Heart left ventricle (tissue), 16 donors: ENCODE data around the gene GHR. TPM values are rescaled to one million over a fixed set of nuclear protein-coding genes. Genes with fewer than 3 reads are reported as not detected.

Source experiments
- ATAC-seq, 4 donors: fragments of 200-7000 bp; cut with Tn5 transposase; one replicate each; pipeline ENCODE4 v1.9.1; 2020 to 2022; ENCODE audit warnings: moderate library complexity in 4 of 4, mild to moderate bottlenecking in 3 of 4, moderate number of reproducible peaks in 1 of 4
- DNase-seq, 5 donors: peaks; one replicate each; pipeline ENCODE4 v3.0.0-alpha.2; 2020
- H3K27ac ChIP-seq, 12 donors: fragments of 200-600 bp; sonication (generic) in 4 of 12; one replicate each; pipeline versions ENCODE4 v1.5.0 to v1.8.0; 2016 to 2022; ENCODE audit warnings: mild to moderate bottlenecking in 2 of 12
- H3K27me3 ChIP-seq, 9 donors: fragments of 200-600 bp; sonication (generic) in 2 of 9; one replicate each; pipeline versions ENCODE4 v1.5.1 to v1.8.0; 2016 to 2022; ENCODE audit warnings: mild to moderate bottlenecking in 3 of 9
- H3K36me3 ChIP-seq, 9 donors: fragments of 200-600 bp; sonication (generic) in 2 of 9; one replicate each; pipeline versions ENCODE4 v1.5.0 to v1.8.0; 2018 to 2022; ENCODE audit warnings: mild to moderate bottlenecking in 2 of 9
- H3K4me1 ChIP-seq, 12 donors: fragments of 200-600 bp; sonication (generic) in 4 of 12; one replicate each; pipeline versions ENCODE4 v1.5.0 to v1.8.0; 2016 to 2022; ENCODE audit warnings: mild to moderate bottlenecking in 3 of 12
- H3K4me3 ChIP-seq, 12 donors: fragments of 200-600 bp; sonication (generic) in 4 of 12; one replicate each; pipeline versions ENCODE4 v1.5.0 to v1.8.0; 2017 to 2022; ENCODE audit warnings: mild to moderate bottlenecking in 9 of 12, moderate library complexity in 4 of 12
- H3K9me3 ChIP-seq, 12 donors: fragments of 200-600 bp; sonication (generic) in 4 of 12; one replicate each; pipeline versions ENCODE4 v1.5.0 to v1.8.0; 2016 to 2022; ENCODE audit warnings: mild to moderate bottlenecking in 1 of 12
- CTCF ChIP-seq, 12 donors: fragments of 200-600 bp; sonication (generic) in 4 of 12; IDR thresholded peaks; one replicate each; pipeline versions ENCODE4 v1.5.0 to v1.8.0; 2018 to 2022; ENCODE audit warnings: antibody characterized with exemption in 12 of 12, mild to moderate bottlenecking in 5 of 12
- POLR2A ChIP-seq, 2 donors: fragments of 450-650 bp; IDR thresholded peaks; one replicate each; pipeline ENCODE4 v1.6.1; 2017; ENCODE audit warnings: antibody characterized with exemption in 2 of 2, mild to moderate bottlenecking in 2 of 2, moderate library complexity in 2 of 2
- WGBS, 4 donors: extraction: QIAGEN DNeasy Blood & Tissue Kit in 2 of 4; methylation state at CpG; one replicate each; pipeline versions ENCODE4 v1.1.5 to v1.1.7; 2013 to 2018; 5-methylcytosine and 5-hydroxymethylcytosine counted together
- intact Hi-C, 10 donors: fragments of 100-400 bp; cut with DNase I; formaldehyde crosslinking; loops; one replicate each; pipeline versions ENCODE4 v1.11.1 to v1.14.2; 2022
- polyA plus RNA-seq, 2 donors: library from polyadenylated mRNA; stranded (reverse); fragments of 200-250 nt; gene quantifications; one replicate each; pipeline ENCODE4 v1.2.3, GENCODE V29; 2013
- total RNA-seq, 9 donors: library from RNA; depleted of rRNA in 2 of 9; stranded (reverse); fragments of >200 nt in 2 of 9; fragmentation: NEBNext Ultra II Directional in 3 of 9; extraction: Animal tissue kit (Norgen Biotek cat#: 25700) in 3 of 9; gene quantifications; one replicate each; pipeline versions ENCODE4 v1.1.0 to v1.2.4, GENCODE V29; 2016 to 2023
- donor health status: ischemic (EF 13 %, LVEDD 7.1; RV severe dilation, severe dysfunction).
- donor health status: healthy with polysubstance abuse.
- donor health status: DM: no; HTN: yes; CAD: no.
- donor health status: DM: no; HTN: no; CAD: no.
- donor health status: ischemic (EF 25% LVEDD 6.9; RV normal size, moderate dysfunction).
- donor health status: ischemic (EF 25% LVEDD 5.7; RV mildly dilated, moderate dysfunction).
- donor health status: healthy.
- donor health status: DM: yes; HTN: yes; CAD: no.
- donor health status: ischemic (EF 35%, LVEDD 5.7; RV mildly dilated, moderate dysfunction).
- donor health status: nonischemic (EF 11% LVEDD 7.7; RV severe dilation, severe dysfunction).
- donor health status: DM: yes; HTN: yes; CAD: no.
- donor health status: PGD.
- donor health status: ischemic (EF 29% LVEDD 5.4; RV normal size, mild dysfunction).
- donor health status: nonischemic (EF 23%, LVEDD 6.1; RV moderate dilation, normal function).

GHR gene
- total and polyA plus RNA-seq, 11 donors = 3.4 to 23.2 (median 11.3) TPM

GRCh38 chr5:42650084-42650483 lies 226.8 kb downstream of the GHR start:
- TF ChIP-seq CTCF (IDR thresholded peaks at IDR 0.05) = no peak
- no peak for TF ChIP-seq POLR2A (IDR thresholded peaks at IDR 0.05)
- Histone ChIP-seq H3K4me3 (no peak overlapping the region), H3K36me3 (no peaks in the 10 kb centered on the region), H3K27me3 (no peaks in the 10 kb centered on the region), H3K9me3 (no peaks in the 10 kb centered on the region), H3K27ac (no peak overlapping the region), H3K4me1 (peaks cover 0 to 31% (median under 1%) of the 10 kb centered on the region in 12 donors)
- no peak for ATAC-seq
- DNase-seq = no peak
- WGBS, 4 donors = 78 to 83% (median 83%) methylated on average over 3 of the region's 3 CpGs
- intact Hi-C loops = loop anchor here in 6 of 10 donors (5.0 to 10.0 kb wide), 7 partner anchors 55 to 795 kb away; partner anchors contain the start of gene GHR (in 5 of the 6)

- intact Hi-C loops = loop anchor here in 7 of 10 donors (2.0 to 10.0 kb wide), 8 partner anchors 59 to 799 kb away; partner anchors contain the start of gene GHR (in 6 of the 7)
- Histone ChIP-seq H3K27ac (no peak overlapping the region), H3K4me3 (no peak overlapping the region), H3K4me1 (peaks cover 0 to 38% (median 14%) of the 10 kb centered on the region in 12 donors), H3K27me3 (no peaks in the 10 kb centered on the region), H3K9me3 (no peaks in the 10 kb centered on the region), H3K36me3 (no peaks in the 10 kb centered on the region)
- peak in 2 of 4 donors; percentile 14 to 42 for ATAC-seq
- no peak for DNase-seq
- TF ChIP-seq POLR2A (IDR thresholded peaks at IDR 0.05) = no peak
- no peak for TF ChIP-seq CTCF (IDR thresholded peaks at IDR 0.05)
- 27 to 51% (median 32%) methylated on average over 2 of the region's 2 CpGs for WGBS, 4 donors
Measured at GRCh38 chr5:42653705-42654104, 230.5 kb downstream of the GHR start.

GRCh38 chr5:42654645-42655044 lies 231.4 kb downstream of the GHR start:
- Histone ChIP-seq H3K9me3 (no peaks in the 10 kb centered on the region), H3K27ac (no peak overlapping the region), H3K4me3 (no peak overlapping the region), H3K4me1 (peaks cover 0 to 29% (median 14%) of the 10 kb centered on the region in 12 donors), H3K36me3 (no peaks in the 10 kb centered on the region), H3K27me3 (no peaks in the 10 kb centered on the region)
- 87 to 97% (median 95%) methylated on average over 2 of the region's 2 CpGs for WGBS, 4 donors
- TF ChIP-seq CTCF (IDR thresholded peaks at IDR 0.05) (no peak), POLR2A (IDR thresholded peaks at IDR 0.05) (no peak)
- ATAC-seq (no peak), DNase-seq (no peak)
- intact Hi-C loops = loop anchor here in 9 of 10 donors (2.0 to 10.0 kb wide), 10 partner anchors 60 to 800 kb away; partner anchors contain the start of gene GHR (in 9 of the 9)

GRCh38 chr5:42655982-42656650 lies 232.9 kb downstream of the GHR start:
- DNase-seq (no peak), ATAC-seq (peak in 1 of 4 donors; percentile 32)
- TF ChIP-seq CTCF (IDR thresholded peaks at IDR 0.05) (no peak), POLR2A (IDR thresholded peaks at IDR 0.05) (no peak)
- Histone ChIP-seq H3K4me3 (peak overlapping the region in 8 of 12 donors; percentile 1 to 47 (median 26)), H3K4me1 (peaks cover 0 to 29% (median 14%) of the 10 kb centered on the region in 12 donors), H3K27ac (no peak overlapping the region), H3K36me3 (no peaks in the 10 kb centered on the region), H3K9me3 (no peaks in the 10 kb centered on the region), H3K27me3 (no peaks in the 10 kb centered on the region)
- 39 to 43% (median 41%) methylated on average over 3 of the region's 3 CpGs for WGBS, 4 donors
- intact Hi-C loops = loop anchor here in 9 of 10 donors (2.0 to 10.0 kb wide), 9 partner anchors 61 to 801 kb away; partner anchors contain the start of gene GHR (in 7 of the 9)
